HG03103 (cell line): ENCODE results near the gene TTF1.
A peak's percentile ranks its signal among the peaks of the same experiment; 100 is the strongest.

Source experiments
- ATAC-seq: cut with Tn5 transposase; IDR thresholded peaks from one replicate; pipeline ENCODE4 v1.9.1; 2021; ENCODE audit warnings: low read depth; ENCODE audit not compliant: unreplicated experiment

Gene TTF1

GRCh38 chr9:132406554-132407122 lies at the start of gene TTF1:
Gene TTF1, minus strand, starts transcription at chr9:132406840. Its CDS starts 4,019 bp downstream, at chr9:132402821.
- peak; percentile 78 for ATAC-seq

GRCh38 chr9:132456241-132456640 lies 49.6 kb upstream of the TTF1 start:
- ATAC-seq = no peak

- no peak for ATAC-seq
Observed at GRCh38 chr9:132451276-132451675, 44.6 kb upstream of the TTF1 start.

- ATAC-seq = no peak
Observed at GRCh38 chr9:132447902-132448301, 41.3 kb upstream of the TTF1 start.

GRCh38 chr9:132447346-132447745 lies 40.7 kb upstream of the TTF1 start:
- no peak for ATAC-seq

- ATAC-seq = no peak
Observed at GRCh38 chr9:132446887-132447286, 40.2 kb upstream of the TTF1 start.

- no peak for ATAC-seq
Observed at GRCh38 chr9:132443951-132444607, 37.4 kb upstream of the TTF1 start.

GRCh38 chr9:132441404-132441803 lies 34.8 kb upstream of the TTF1 start:
- ATAC-seq = no peak

GRCh38 chr9:132440735-132441134 lies 34.1 kb upstream of the TTF1 start:
- no peak for ATAC-seq

- no peak for ATAC-seq
Observed at GRCh38 chr9:132439153-132439552, 32.5 kb upstream of the TTF1 start.

- no peak for ATAC-seq
Observed at GRCh38 chr9:132434881-132435280, 28.2 kb upstream of the TTF1 start.

- ATAC-seq = no peak
Observed at GRCh38 chr9:132430998-132431397, 24.4 kb upstream of the TTF1 start.

- ATAC-seq = no peak
Observed at GRCh38 chr9:132426639-132427414, 20.2 kb upstream of the TTF1 start.

- no peak for ATAC-seq
Observed at GRCh38 chr9:132425675-132426062, 19.0 kb upstream of the TTF1 start.

- ATAC-seq = no peak
Observed at GRCh38 chr9:132424857-132425674, 18.4 kb upstream of the TTF1 start.

- ATAC-seq = no peak
Observed at GRCh38 chr9:132423503-132423902, 16.9 kb upstream of the TTF1 start.

- ATAC-seq = no peak
Observed at GRCh38 chr9:132422574-132422973, 15.9 kb upstream of the TTF1 start.

- ATAC-seq = no peak
Observed at GRCh38 chr9:132418726-132419363, 12.2 kb upstream of the TTF1 start.

- ATAC-seq = no peak
Observed at GRCh38 chr9:132415181-132415580, 8.5 kb upstream of the TTF1 start.

- ATAC-seq = no peak
Observed at GRCh38 chr9:132414731-132415130, 8.1 kb upstream of the TTF1 start.
